Endometrium (tissue), 2 donors: ENCODE data around the gene NKPD1.
A peak's percentile ranks its signal among the peaks of the same experiment; 100 is the strongest.

Source experiments
- FAIRE-seq: peaks from 2 replicates; lab custom pipeline; 2012; peaks lifted over from hg19 to GRCh38; lab: Jason Lieb, UNC
- donor health status: control.
- donor health status: control.

NKPD1 gene, protein sequence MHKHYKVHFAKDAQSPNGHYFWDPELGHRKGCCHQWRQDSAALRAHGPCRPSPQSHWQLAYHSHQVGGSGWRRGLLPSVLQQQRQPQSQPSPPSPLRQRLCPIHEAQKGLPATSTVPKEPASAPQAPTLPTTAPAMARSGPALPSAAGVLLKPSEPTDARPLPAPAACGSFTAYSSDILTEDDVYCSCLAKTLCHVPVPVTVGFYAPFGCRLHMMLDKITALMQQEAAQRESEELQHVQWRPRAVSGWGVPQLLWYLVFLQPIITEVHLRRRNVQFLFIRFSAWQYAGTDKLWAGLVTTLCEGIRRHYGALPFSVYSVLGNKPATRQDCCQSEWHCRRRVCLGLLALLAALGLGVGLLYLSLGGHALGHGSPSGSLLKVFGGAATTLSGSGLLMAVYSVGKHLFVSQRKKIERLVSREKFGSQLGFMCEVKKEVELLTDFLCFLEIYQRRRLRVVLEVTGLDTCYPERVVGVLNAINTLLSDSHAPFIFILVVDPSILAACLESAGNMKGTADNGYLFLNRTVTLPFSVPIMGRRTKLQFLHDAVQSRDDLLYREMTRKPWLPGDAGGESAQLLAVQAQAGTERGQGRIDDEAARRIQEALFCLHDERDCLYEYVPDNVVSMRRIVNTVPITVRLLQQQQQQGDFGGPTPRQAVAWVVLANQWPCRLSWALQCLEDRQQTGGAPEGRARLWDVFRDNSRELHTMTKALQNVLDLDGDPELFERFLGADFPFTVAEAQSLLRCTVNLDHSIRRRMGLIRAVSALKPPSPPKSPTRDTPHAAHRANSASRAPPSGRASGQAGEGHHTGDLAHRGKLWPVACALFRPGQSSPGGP

DNA sequence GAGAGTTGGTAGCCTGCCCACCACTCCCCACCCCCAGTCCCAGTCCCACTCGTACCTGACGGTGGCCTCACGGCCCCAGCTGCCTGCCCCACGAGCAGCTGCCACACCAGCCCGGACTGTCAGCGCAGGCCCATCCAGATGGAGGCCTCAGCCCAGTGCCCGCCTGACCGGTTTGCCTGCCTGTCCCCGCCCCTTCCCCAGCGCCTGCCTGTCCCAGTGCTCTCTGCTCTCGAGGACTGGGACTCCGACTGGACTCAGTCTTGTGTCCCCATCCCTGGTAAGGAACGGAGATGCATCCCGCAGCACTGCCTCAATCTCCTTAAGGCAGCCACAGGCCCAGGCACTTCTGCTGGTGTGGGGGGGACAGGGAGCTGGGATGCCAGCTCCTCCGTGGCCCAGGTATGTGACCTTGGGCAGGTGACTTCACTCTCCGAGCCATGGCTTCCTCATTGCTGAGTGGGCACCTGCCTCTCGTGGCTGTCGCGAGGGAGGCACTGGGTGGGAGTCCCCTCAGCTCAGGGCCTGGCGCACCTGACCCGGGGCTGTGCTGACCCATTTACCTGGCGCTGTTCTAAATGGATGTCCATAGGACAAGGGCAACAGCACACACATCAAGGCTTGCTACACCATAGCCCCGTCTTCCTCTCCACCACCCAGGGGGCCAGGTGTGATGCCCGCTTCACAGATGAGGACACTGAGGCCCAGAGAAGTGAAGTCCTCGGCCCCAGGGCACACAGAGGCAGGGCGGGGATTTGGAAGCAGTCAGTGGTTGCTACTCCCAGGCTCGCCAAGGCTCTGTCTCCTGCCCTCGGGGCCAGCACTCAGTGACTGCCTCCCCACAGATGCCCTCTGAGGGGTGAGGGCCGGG is at the start of gene NKPD1:
Gene NKPD1 (minus strand): TSS at position 113 of the 868 bp plus-strand sequence. CDS start 832 bp downstream, outside the sequence.
- FAIRE-seq = no peak

DNA sequence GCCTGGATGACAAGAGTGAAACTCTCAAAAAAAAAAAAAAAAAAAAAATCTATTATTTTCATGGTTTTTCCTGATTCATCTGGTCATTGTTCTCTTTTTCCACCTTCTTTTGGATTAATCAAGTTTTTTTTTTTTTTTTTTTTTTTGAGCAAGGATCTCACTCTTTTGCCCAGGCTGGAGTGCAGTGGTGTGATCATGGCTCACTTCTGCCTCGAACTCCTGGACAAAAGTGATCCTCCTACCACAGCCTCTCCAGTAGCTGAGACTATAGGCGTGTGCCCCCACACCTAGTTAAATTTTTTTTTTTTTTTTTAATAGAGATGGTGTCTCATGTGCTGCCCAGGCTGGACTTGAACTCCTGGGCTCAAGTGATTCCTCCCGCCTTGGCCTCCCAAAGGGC is 45.5 kb upstream of the NKPD1 start:
- FAIRE-seq = no peak

GRCh38 chr19:45205810-45206209 is 45.0 kb upstream of the NKPD1 start:
- no peak for FAIRE-seq

- no peak for FAIRE-seq
Observed at GRCh38 chr19:45202637-45203036, 41.9 kb upstream of the NKPD1 start.

- no peak for FAIRE-seq
Observed at GRCh38 chr19:45200568-45200967, 39.8 kb upstream of the NKPD1 start.

DNA sequence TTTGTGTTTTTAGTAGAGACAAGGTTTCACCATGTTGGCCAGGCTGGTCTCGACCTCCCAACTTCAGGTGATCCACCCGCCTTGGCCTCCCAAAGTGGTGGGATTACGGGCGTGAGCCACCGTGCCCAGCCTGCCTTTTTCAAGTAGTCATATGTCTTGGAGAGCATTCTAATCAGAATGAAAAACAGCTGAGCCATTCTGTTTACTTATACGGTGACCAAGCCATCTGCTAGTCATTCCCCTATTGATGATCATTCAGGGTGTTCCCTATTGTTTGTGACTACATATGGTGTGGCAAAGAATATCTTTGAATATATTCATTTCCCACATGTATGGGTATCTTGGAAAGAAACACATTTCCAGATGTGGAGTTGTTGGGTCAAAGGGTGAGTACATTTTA is 35.0 kb upstream of the NKPD1 start:
- no peak for FAIRE-seq

DNA sequence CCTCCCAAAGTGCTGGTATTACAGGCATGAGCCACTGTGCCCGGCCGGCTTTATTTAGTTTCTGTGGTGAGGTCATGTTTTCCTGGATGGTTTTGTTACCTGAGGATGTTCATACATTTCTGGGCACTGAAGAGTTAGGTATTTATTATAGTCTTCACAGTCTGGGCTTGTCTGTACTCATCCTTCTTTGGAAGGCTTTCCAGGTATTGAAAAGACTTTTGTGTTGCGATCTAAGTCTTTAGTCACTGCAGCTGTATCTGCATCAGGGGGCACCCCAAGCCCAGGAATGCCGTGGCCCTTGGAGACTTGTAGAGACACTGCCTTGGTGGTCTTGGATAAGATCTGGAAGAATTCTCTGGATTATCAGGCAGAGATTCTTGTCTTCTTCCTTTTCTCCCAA is 30.6 kb upstream of the NKPD1 start:
- no peak for FAIRE-seq

DNA sequence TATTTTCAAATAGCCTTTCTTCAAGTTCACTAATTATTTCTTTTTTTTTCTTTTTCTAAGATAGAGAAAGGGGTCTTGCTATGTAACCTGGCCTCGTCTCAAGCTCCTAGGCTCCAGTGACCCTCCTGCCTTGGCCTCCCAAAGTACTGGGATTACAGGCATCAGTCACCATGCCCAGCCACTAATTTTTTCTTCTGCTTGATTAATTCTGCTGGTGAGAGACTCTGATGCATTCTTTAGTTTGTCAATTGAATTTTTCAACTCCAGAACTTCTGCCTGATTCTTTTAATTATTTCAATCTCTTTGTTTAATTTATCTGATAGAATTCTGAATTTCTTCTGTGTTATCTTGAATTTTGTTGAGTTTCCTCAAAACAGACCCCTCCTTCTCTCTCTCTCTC is 29.2 kb upstream of the NKPD1 start:
- FAIRE-seq = no peak

DNA sequence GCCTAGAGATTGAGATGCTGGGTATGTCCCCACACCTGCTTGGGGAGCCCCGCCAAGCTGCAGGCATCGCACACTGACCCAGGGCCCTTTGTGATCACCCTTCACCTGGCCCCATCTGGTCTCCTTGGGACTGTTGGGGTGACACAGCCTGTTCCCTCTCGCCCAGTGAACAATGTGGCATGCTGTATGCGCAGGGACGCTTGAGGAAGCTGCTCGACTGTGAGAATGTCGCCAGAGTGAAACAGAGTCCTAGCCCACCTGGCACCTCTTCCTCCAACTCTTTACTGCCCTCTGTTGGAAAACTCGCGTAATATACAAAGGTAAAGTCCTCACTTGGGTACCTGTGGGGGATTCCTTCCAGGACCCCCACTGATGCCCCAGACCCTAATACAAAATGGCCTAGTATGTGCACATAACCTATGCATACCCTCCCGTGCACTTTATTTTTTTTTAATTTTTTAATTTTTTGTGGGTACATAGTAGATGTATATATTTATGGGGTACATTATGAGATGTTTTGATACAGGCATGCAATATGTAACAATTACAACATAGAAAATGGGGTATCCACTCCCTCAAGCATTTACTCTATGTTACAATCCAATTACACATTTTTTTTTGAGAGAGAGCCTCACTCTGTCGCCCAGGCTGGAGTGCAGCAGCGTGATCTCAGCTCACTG is 26.8 kb upstream of the NKPD1 start:
- no peak for FAIRE-seq

DNA sequence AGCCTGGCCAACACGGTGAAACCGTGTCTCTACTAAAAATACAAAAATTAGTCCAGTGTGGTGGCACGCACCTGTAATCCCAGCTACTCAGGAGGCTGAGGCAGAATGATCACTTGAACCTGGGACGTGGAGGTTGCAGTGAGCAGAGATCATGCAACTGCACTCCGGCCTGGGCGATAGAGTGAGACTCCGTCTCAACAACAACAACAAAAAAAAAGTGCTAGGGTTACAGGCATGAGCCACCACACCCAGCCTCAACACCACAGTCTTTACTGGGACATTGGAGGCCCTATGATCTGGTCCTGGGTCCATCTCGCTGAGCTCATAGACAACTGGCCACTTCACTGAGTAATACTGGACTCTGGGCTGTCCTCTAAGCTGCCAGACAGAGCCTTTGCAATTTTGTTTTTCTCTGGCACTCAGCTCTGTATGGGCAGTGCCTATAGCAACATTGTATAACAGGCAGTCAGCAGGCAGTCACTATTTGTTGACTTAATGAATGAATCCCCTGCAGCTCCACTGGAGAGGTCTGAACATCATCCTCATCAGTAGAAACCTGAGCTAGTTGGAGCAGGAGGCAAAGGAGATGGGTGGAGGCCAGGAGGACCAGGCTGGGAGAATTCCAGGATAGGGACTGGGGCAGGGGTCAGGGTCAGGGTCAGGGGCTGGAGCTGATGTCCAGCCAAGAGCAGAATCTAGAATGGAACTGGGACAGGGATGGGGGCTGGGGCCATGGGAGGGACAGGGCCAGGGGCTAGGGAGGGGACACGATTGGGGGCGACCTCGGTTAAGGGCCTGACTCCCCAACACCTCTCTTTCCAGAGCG is 25.9 kb upstream of the NKPD1 start:
- FAIRE-seq = no peak

GRCh38 chr19:45184115-45184514 is 23.3 kb upstream of the NKPD1 start:
- FAIRE-seq = no peak

- FAIRE-seq = no peak
Observed at GRCh38 chr19:45182758-45183157, 22.0 kb upstream of the NKPD1 start.

GRCh38 chr19:45180936-45181335 is 20.2 kb upstream of the NKPD1 start:
- no peak for FAIRE-seq

GRCh38 chr19:45179892-45180370 is 19.1 kb upstream of the NKPD1 start:
- no peak for FAIRE-seq

GRCh38 chr19:45179072-45179891 is 18.5 kb upstream of the NKPD1 start:
- no peak for FAIRE-seq

DNA sequence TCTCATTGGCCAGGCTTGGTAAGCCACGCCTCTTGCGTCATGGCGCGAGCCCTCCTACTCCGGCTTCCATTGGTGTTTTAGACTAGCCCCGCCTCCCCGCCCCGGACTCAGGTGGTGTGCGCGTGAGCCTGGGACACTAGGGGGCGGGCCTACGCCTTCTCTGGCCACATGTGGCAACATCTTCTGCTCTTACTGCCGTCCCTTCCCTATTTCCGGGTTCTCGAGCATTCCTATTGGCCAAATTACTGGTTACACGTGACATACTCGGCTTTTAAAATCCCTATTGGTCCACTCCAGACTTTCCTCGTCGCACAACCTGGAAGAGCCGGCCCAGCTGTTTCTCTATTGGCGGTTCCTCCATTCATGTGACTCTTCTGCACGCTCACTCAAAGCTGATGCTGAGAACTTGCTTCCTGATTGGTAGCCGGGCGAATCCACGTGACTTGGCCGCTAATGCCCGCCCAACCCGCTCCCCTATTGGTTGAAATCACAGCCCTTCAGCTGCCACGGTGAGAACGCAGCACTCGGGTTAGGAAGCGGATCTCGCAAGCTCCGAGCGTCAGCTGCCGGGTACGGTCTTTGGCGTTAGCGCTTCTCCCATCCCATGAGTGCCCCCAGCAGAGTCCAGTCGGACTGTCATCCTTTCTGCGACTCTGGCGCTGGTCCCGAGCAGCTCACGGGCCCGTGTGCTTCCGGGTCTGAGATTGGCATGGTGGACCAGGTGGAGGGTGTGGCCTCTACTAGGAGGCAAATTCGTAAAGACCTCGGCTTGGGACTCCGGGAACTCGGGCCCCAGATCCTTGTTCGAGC is 17.7 kb upstream of the NKPD1 start, which contains the start of gene BLOC1S3:
Gene BLOC1S3 (plus strand): TSS at position 523 of the 810 bp plus-strand sequence. CDS start 513 bp downstream, outside the sequence.
- FAIRE-seq = peak; percentile 100

DNA sequence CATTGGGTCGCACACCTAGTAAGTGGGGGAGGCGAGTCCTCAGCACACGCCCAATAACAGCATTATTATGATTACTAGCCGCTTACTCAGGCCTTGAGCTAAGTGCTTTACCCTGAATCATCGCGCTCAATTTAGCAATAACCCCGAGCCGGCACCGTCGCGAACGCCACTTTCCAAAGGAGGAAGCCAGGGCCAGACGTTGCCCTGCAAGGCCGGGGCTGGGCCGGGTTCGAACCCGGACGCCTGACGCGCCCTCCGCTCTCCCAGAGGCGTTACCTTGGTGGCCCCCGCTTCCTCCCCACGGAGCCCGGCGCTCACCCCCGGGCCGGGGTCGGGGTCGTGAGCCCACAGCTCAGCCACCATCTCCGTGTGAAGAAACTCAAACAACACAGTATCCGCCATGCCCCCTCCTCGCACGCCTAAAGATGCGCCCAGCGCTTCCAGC is 17.1 kb upstream of the NKPD1 start, which contains the start of gene TRAPPC6A:
Gene TRAPPC6A (minus strand): TSS at position 421 of the 445 bp plus-strand sequence. CDS start 19 bp downstream, at position 402.
- FAIRE-seq = no peak
